Measurements from ENCODE around the gene CD96.
A peak's percentile ranks its signal among the peaks of the same experiment; 100 is the strongest.

Gene CD96

GRCh38 chr3:111539351-111540331 lies 2.4 kb upstream of the CD96 start:
- no peak for DNase-seq (ENCODE audit: low read depth)
- H3K4me3 ChIP-seq (ENCODE audit: low read depth, low read length) = no peak overlapping the region
- TF ChIP-seq CTCF (IDR thresholded peaks at IDR 0.05; ENCODE audit: low read depth, low read length, missing control alignments) = peak; percentile 80

GRCh38 chr3:111541391-111541790 lies 606 bp upstream of the CD96 start:
- no peak overlapping the region for H3K4me3 ChIP-seq (ENCODE audit: low read depth, low read length)

GRCh38 chr3:111542611-111543300 lies 759 bp downstream of the CD96 start:
- no peak for TF ChIP-seq CTCF (IDR thresholded peaks at IDR 0.05; ENCODE audit: low read depth, low read length, missing control alignments)
- no peak for DNase-seq (ENCODE audit: low read depth)
- H3K4me3 ChIP-seq (ENCODE audit: low read depth, low read length) = no peak overlapping the region

More at GRCh38 chr3:111541391-111541790, 606 bp upstream of the CD96 start:
- no peak for TF ChIP-seq CTCF (IDR thresholded peaks at IDR 0.05; ENCODE audit: low read depth, low read length, missing control alignments)
- DNase-seq (ENCODE audit: low read depth) = no peak

- no peak for TF ChIP-seq CTCF (IDR thresholded peaks at IDR 0.05; ENCODE audit: low read depth, low read length, missing control alignments)
- no peak overlapping the region for H3K4me3 ChIP-seq (ENCODE audit: low read depth, low read length)
- DNase-seq (ENCODE audit: low read depth) = no peak
Observed at GRCh38 chr3:111545349-111545748, 3.4 kb downstream of the CD96 start.

GRCh38 chr3:111547631-111548030 lies 5.6 kb downstream of the CD96 start:
- DNase-seq (ENCODE audit: low read depth) = no peak
- no peak for TF ChIP-seq CTCF (IDR thresholded peaks at IDR 0.05; ENCODE audit: low read depth, low read length, missing control alignments)
- no peak overlapping the region for H3K4me3 ChIP-seq (ENCODE audit: low read depth, low read length)

GRCh38 chr3:111548092-111548491 lies 6.1 kb downstream of the CD96 start:
- DNase-seq (ENCODE audit: low read depth) = no peak
- no peak overlapping the region for H3K4me3 ChIP-seq (ENCODE audit: low read depth, low read length)
- TF ChIP-seq CTCF (IDR thresholded peaks at IDR 0.05; ENCODE audit: low read depth, low read length, missing control alignments) = no peak
